HCT116 (cell line): ENCODE measurements around the gene ADAM21.
"Not testable (repeated sequence)": the region's sequence is repeated elsewhere in the genome, so short reads cannot be mapped to it uniquely, and the experiment has no call there.

Source experiments
- POLR2A ChIP-seq: IDR thresholded peaks from 2 replicates; pipeline ENCODE4 v1.7.0; 2011; ENCODE audit warnings: borderline replicate concordance; ENCODE audit not compliant: insufficient read depth, insufficient read length; ENCODE audit errors: extremely low read depth
- TF ChIP-seq, protein P1 (sequence below), 3 experiments: fragments of 200-600 bp in 1 of 3; sonication (generic) in 1 of 3; IDR thresholded peaks in 2 of 3; conservative IDR thresholded peaks in 1 of 3; 2 replicates each; pipeline ENCODE4 v1.5.1; 2012 to 2017; ENCODE audit warnings: low read depth in 2 of 3, low read length in 2 of 3, antibody characterized with exemption in 1 of 3, borderline replicate concordance in 1 of 3, control low read depth in 1 of 3, mild to moderate bottlenecking in 1 of 3, mixed read lengths in 1 of 3, mixed run types in 1 of 3, moderate library complexity in 1 of 3; ENCODE audit not compliant: insufficient read depth in 1 of 3

DNA sequence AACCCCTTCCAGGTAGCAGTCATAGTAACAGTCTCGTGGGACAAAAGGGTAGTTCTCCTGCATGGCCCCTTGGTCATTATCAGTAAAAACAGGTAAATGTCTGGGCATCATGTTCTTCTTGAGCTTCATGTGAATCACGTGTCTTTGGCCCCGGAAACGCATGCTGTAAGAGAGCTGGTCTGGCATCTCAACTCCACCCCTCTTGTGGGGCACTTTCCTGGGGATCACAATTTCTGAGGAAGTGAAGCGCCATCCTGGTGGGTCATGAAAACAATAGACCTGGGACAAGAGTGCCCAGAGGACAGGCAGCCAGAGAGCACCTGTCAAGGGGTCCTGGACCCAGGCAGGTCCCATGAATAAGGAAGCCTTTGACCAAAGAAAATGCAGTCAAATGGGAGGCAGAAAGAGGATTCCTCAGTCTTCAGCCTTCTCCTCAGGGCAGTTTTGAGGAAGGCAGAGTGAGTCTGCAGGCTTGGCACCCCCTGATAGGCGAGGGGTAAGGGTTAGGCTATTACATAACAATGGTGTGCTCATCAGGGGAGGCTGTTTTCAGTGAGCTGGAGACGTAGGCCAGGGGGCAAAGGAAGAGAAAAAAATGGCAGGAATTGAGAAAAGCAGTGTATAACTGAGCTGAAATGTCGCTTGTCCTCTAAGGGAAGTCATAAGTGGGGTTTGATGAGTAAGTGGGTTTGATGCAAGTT, 19.0 kb downstream of the ADAM21 start:
- TF ChIP-seq, protein P1, sequence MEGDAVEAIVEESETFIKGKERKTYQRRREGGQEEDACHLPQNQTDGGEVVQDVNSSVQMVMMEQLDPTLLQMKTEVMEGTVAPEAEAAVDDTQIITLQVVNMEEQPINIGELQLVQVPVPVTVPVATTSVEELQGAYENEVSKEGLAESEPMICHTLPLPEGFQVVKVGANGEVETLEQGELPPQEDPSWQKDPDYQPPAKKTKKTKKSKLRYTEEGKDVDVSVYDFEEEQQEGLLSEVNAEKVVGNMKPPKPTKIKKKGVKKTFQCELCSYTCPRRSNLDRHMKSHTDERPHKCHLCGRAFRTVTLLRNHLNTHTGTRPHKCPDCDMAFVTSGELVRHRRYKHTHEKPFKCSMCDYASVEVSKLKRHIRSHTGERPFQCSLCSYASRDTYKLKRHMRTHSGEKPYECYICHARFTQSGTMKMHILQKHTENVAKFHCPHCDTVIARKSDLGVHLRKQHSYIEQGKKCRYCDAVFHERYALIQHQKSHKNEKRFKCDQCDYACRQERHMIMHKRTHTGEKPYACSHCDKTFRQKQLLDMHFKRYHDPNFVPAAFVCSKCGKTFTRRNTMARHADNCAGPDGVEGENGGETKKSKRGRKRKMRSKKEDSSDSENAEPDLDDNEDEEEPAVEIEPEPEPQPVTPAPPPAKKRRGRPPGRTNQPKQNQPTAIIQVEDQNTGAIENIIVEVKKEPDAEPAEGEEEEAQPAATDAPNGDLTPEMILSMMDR (IDR thresholded peaks at IDR 0.05 in 2 of 3, conservative IDR thresholded peaks at IDR 0.05 in 1 of 3; ENCODE audit: borderline replicate concordance in 1 of 3, insufficient read depth in 1 of 3, low read depth in 2 of 3, low read length in 2 of 3), result not testable (repeated sequence)
- not testable (repeated sequence) for TF ChIP-seq POLR2A
